Smooth muscle cell (in vitro differentiated cells): Measurements from ENCODE around the gene ADARB2. TPM values are rescaled to one million over a fixed set of nuclear protein-coding genes. Genes with fewer than 3 reads are reported as not detected.

Experiments
- DNase-seq: peaks from one replicate; lab custom pipeline; 2025; ENCODE audit not compliant: unreplicated experiment; lab: John Stamatoyannopoulos, UW
- H2AFZ ChIP-seq: fragments of 200-600 bp; sonication (generic); 2 replicates; pipeline ENCODE4 v1.6.0; 2016; ENCODE audit warnings: antibody characterized with exemption, low read depth, mild to moderate bottlenecking
- H3F3A ChIP-seq: fragments of 200-600 bp; sonication (generic); 2 replicates; pipeline ENCODE4 v1.6.0; 2017; ENCODE audit warnings: antibody characterized with exemption, low read depth
- H3K27ac ChIP-seq: fragments of 200-600 bp; sonication (generic); 2 replicates; pipeline ENCODE4 v1.5.1; 2016; ENCODE audit warnings: low read depth, mild to moderate bottlenecking
- H3K27me3 ChIP-seq: fragments of 200-600 bp; sonication (generic); 2 replicates; pipeline ENCODE4 v1.6.1; 2016; ENCODE audit warnings: low read depth, mild to moderate bottlenecking
- H3K36me3 ChIP-seq: fragments of 200-600 bp; sonication (generic); 2 replicates; pipeline ENCODE4 v1.5.1; 2016; ENCODE audit warnings: low read depth
- H3K4me1 ChIP-seq: fragments of 200-600 bp; sonication (generic); 2 replicates; pipeline ENCODE4 v1.5.1; 2016; ENCODE audit warnings: low read depth
- H3K4me2 ChIP-seq: fragments of 200-600 bp; sonication (generic); 2 replicates; pipeline ENCODE4 v1.6.0; 2016; ENCODE audit warnings: mild to moderate bottlenecking
- H3K4me3 ChIP-seq: fragments of 200-600 bp; sonication (generic); 2 replicates; pipeline ENCODE4 v1.5.1; 2016; ENCODE audit warnings: mild to moderate bottlenecking
- H3K79me2 ChIP-seq: fragments of 200-600 bp; sonication (generic); 2 replicates; pipeline ENCODE4 v1.6.0; 2016; ENCODE audit warnings: low read depth, mild to moderate bottlenecking
- H3K9ac ChIP-seq: fragments of 200-600 bp; sonication (generic); 2 replicates; pipeline ENCODE4 v1.6.0; 2016; ENCODE audit warnings: low read depth
- H3K9me3 ChIP-seq: fragments of 200-600 bp; sonication (generic); replicated peaks from 2 replicates; pipeline ENCODE4 v1.5.1; 2016; ENCODE audit warnings: low read depth
- H4K20me1 ChIP-seq: fragments of 200-600 bp; sonication (generic); 2 replicates; pipeline ENCODE4 v1.6.0; 2016; ENCODE audit warnings: low read depth
- CTCF ChIP-seq: fragments of 200-600 bp; sonication (generic); IDR thresholded peaks from 2 replicates; pipeline ENCODE4 v1.5.1; 2017; ENCODE audit warnings: borderline replicate concordance, mild to moderate bottlenecking, antibody characterized with exemption; ENCODE audit not compliant: insufficient read depth, poor library complexity, severe bottlenecking
- WGBS: methylation state at CpG from one replicate; pipeline ENCODE4 v1.1.7; 2016; ENCODE audit warnings: low lambda C conversion rate; 5-methylcytosine and 5-hydroxymethylcytosine counted together
- polyA plus RNA-seq: library from polyadenylated mRNA; unstranded; fragments of >200 nt; fragmentation: Nextera tagmentation; extraction: Ambion mirVana; gene quantifications from 2 replicates; pipeline ENCODE4 v1.2.1, GENCODE V29; 2016
- total RNA-seq: library from RNA; depleted of rRNA; stranded (reverse); fragments of >200 nt; gene quantifications from 2 replicates; pipeline ENCODE4 v1.2.3, GENCODE V29; 2014

ADARB2 gene
- total and polyA plus RNA-seq, 2 experiments from 2014 or later, result 0.13 to 0.39 TPM

GRCh38 chr10:1468811-1469210 is 268.5 kb downstream of the ADARB2 start:
- no peak for TF ChIP-seq CTCF
- WGBS, result 80% methylated on average over 9 of the region's 10 CpGs
- H3K9me3 ChIP-seq, result no peaks in the 10 kb centered on the region

GRCh38 chr10:1467334-1468076 is 269.8 kb downstream of the ADARB2 start:
- H3K27me3 ChIP-seq, result no peaks in the 10 kb centered on the region
- H3K4me2 ChIP-seq, result no peak overlapping the region
- H3K36me3 ChIP-seq, result no peaks in the 10 kb centered on the region
- 86% methylated on average over 23 of the region's 23 CpGs for WGBS
- H3F3A ChIP-seq, result no peaks in the 10 kb centered on the region
- H3K4me3 ChIP-seq, result no peak overlapping the region
- H3K9me3 ChIP-seq, result no peaks in the 10 kb centered on the region
- H3K79me2 ChIP-seq, result no peaks in the 10 kb centered on the region
- no peak for DNase-seq
- H3K4me1 ChIP-seq, result peaks cover 6% of the 10 kb centered on the region
- no peak overlapping the region for H2AFZ ChIP-seq
- no peaks in the 10 kb centered on the region for H4K20me1 ChIP-seq
- no peak for TF ChIP-seq CTCF
- no peak overlapping the region for H3K9ac ChIP-seq
- H3K27ac ChIP-seq, result no peak overlapping the region

More at GRCh38 chr10:1468811-1469210, 268.5 kb downstream of the ADARB2 start:
- no peaks in the 10 kb centered on the region for H4K20me1 ChIP-seq
- no peak for DNase-seq
- H2AFZ ChIP-seq, result no peak overlapping the region
- no peaks in the 10 kb centered on the region for H3K36me3 ChIP-seq
- H3K4me1 ChIP-seq, result peaks cover 6% of the 10 kb centered on the region
- H3K9ac ChIP-seq, result no peak overlapping the region
- H3K27ac ChIP-seq, result no peak overlapping the region
- no peak overlapping the region for H3K4me2 ChIP-seq
- H3F3A ChIP-seq, result no peaks in the 10 kb centered on the region
- H3K79me2 ChIP-seq, result no peaks in the 10 kb centered on the region
- H3K4me3 ChIP-seq, result no peak overlapping the region
- H3K27me3 ChIP-seq, result no peaks in the 10 kb centered on the region

GRCh38 chr10:1465993-1466764 is 271.1 kb downstream of the ADARB2 start:
- no peak overlapping the region for H3K27ac ChIP-seq

More at GRCh38 chr10:1465993-1466764, 271.1 kb downstream of the ADARB2 start:
- no peak for DNase-seq
- H3K9ac ChIP-seq, result no peak overlapping the region
- H3K36me3 ChIP-seq, result no peaks in the 10 kb centered on the region
- H4K20me1 ChIP-seq, result no peaks in the 10 kb centered on the region
- peak overlapping the region; percentile 28 for H3K4me3 ChIP-seq
- 74% methylated on average over 19 of the region's 19 CpGs for WGBS
- H3K27me3 ChIP-seq, result no peaks in the 10 kb centered on the region
- H3F3A ChIP-seq, result no peaks in the 10 kb centered on the region
- no peak for TF ChIP-seq CTCF
- peak overlapping the region; percentile 63 for H2AFZ ChIP-seq
- no peaks in the 10 kb centered on the region for H3K9me3 ChIP-seq
- no peaks in the 10 kb centered on the region for H3K79me2 ChIP-seq
- H3K4me2 ChIP-seq, result peak overlapping the region; percentile 69
- peaks cover 6% of the 10 kb centered on the region for H3K4me1 ChIP-seq
